Fibroblast of pulmonary artery (primary cell): ENCODE results near the gene ZNF605.
"Not testable (repeated sequence)": the region's sequence is repeated elsewhere in the genome, so short reads cannot be mapped to it uniquely, and the experiment has no call there.

Experiments
- DNase-seq: peaks from one replicate; pipeline ENCODE4 v3.0.0-alpha.2; 2010; ENCODE audit warnings: low read depth
- H3K4me3 ChIP-seq: replicated peaks from 2 replicates; pipeline ENCODE4 v1.5.1; 2011; ENCODE audit warnings: low read depth, mild to moderate bottlenecking, control low read depth, low read length, moderate library complexity
- TF ChIP-seq, protein P1 (sequence below): IDR thresholded peaks from 2 replicates; pipeline ENCODE4 v1.5.1; 2011; ENCODE audit warnings: mild to moderate bottlenecking, control low read depth, low read length, inconsistent platforms; ENCODE audit errors: missing control alignments

The ZNF605 gene

DNA sequence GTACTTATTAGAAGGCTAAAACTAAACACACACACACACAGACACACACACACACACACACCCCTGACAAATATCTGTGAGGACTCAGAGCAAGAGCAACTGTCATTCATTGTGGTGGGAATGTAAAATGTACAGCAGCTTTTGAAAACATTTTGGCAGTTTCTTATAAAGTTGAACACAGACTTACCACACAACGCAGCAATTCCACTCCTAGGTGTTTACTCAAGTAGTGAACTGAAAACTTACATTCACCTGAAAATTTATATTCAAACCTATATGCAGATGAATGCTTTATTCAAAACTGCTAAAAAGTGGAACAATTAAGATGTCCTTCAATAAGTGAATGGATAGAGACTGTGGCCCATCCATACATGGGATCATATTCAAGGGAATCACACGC lies 18.6 kb downstream of the ZNF605 start:
- H3K4me3 ChIP-seq, result no peak overlapping the region
- no peak for DNase-seq

DNA sequence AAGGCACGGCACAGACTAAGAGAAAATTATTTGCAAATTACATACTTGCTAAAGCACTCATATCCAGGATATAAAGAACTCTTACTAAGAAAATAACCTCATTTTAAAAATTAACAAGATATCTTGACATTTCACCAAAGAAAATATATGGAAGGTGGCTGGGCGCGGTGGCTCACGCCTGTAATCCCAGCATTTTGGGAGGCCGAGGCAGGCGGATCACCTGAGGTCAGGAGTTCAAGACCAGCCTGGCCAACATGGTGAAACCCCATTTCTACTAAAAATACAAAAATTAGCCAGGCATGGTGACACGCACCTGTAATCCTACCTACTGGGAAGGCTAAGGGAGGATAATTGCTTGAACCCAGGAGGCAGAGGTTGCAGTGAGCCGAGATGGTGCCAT lies 19.2 kb downstream of the ZNF605 start:
- not testable (repeated sequence) for DNase-seq, H3K4me3 ChIP-seq

More for the DNA sequence above, 18.6 kb downstream of the ZNF605 start:
- TF ChIP-seq, protein P1, sequence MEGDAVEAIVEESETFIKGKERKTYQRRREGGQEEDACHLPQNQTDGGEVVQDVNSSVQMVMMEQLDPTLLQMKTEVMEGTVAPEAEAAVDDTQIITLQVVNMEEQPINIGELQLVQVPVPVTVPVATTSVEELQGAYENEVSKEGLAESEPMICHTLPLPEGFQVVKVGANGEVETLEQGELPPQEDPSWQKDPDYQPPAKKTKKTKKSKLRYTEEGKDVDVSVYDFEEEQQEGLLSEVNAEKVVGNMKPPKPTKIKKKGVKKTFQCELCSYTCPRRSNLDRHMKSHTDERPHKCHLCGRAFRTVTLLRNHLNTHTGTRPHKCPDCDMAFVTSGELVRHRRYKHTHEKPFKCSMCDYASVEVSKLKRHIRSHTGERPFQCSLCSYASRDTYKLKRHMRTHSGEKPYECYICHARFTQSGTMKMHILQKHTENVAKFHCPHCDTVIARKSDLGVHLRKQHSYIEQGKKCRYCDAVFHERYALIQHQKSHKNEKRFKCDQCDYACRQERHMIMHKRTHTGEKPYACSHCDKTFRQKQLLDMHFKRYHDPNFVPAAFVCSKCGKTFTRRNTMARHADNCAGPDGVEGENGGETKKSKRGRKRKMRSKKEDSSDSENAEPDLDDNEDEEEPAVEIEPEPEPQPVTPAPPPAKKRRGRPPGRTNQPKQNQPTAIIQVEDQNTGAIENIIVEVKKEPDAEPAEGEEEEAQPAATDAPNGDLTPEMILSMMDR, result no peak

DNA sequence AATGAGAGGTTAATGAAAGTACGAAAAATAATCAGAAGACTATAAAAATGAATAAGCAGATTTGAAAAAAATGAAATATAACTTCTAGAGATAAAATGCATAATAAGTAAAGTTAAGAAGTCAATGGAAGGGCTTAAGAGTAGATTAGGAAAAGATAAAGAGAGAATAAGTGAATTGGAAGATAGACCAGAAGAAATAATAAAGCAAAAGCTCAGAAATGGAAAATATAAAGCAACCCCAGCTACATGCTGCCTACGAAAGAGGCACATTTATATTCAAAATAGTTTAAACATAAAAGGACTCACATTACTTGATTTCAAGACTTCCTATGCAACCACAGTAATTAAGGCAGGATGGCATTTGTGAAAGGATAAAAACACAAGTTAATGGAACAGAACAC lies 19.9 kb downstream of the ZNF605 start:
- TF ChIP-seq, protein P1, result no peak
- no peak for DNase-seq
- no peak overlapping the region for H3K4me3 ChIP-seq

DNA sequence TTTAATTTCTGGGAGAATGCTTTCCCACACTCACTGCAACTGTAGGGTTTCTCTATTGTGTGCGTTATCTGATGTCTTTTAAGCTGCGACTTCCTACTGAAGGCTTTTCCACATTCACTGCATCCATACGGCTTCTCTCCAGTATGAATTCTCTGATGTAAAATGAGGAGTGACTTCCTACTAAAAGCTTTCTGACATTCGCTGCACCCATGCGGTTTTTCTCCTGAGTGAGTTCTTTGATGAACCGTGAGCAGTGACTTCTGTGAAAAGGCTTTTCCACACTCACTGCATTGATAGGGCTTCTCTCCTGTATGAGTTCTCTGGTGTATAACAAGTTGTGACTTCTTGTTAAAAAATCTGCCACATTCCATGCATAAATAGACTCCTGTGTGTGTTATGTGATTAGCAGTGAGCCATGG lies 29.7 kb downstream of the ZNF605 start:
- DNase-seq, result no peak
- no peak overlapping the region for H3K4me3 ChIP-seq
- TF ChIP-seq, protein P1, result no peak

DNA sequence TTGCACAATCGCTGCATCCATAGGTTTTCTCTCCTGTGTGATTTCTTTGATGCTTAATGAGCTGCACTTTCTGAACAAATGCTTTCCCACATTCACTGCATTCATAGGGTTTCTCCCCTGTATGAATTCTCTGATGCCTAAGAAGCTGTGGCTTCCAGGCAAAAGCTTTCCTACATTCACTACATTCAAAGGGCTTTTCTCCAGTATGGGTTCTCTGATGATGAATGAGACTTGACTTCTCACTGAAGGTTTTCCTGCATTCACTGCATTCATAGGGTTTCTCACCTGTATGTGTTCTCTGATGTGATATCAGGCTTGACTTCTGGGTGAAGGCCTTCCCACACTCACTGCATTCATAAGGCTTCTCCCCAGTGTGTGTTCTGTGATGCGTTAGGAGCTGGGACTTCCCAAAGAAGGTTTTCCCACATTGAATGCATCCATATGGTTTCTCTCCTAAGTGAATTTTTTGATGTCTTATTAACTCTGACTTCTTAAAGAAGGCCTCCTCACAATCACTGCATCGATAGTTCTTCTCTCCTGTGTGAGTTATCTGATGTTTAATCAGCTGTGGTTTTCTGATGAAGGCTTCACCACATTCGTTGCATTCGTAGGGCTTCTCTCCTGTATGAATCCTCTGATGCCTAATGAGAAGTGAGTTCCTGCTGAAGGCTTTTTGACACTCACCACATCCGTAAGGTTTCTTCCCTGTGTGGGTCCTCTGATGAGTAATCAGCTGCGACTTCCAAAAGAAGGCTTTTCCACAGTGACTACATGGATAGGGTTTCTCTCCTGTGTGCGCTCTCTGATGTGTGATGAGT lies 30.3 kb downstream of the ZNF605 start:
- no peak overlapping the region for H3K4me3 ChIP-seq
- TF ChIP-seq, protein P1, result no peak
- no peak for DNase-seq

DNA sequence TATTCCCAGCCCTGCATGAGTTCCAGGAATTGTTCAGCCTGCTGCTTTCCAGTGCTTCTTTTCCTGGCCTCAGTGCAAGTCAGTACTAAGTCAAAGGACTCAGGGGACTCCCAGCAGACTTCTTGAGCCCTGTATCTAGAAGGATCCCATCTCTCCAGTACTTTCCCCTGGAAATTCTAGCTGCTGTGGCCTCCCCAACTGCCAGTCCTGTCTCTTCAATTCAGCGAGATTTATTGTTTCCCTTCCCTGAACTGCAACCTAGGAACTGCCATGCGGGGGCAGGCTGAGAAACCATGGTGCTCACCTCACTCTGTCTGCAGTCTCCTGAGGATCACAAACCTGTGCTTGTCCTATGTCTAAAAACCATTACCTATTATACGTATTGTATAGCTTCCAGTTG lies 31.8 kb downstream of the ZNF605 start:
- no peak overlapping the region for H3K4me3 ChIP-seq
- TF ChIP-seq, protein P1, result no peak

DNA sequence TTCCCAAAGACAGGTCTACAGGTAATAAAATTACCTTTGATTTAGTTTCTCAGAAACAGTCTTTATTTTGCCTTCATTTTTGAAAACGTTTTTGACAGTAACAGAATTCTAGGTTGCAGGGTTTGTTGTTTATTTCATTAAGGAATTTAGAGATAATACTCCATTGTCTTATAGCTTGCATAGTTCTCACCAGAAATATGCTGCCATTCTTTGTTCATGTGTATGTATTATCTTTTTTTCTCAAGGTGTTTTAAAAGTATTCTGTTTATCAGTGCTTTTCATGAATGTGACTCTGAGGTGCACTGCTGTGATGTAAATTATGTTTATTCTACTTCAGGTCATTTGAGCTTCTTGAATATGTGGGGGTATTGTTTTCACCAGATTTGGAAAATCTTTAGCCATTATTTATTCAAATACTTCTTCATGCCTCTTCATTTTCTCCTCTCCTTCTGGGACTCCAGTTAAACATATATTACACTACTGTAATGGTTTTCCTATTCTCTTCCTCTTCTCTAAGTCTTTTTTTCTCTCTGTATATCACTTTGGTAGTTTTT lies 32.7 kb downstream of the ZNF605 start:
- H3K4me3 ChIP-seq, result no peak overlapping the region
- TF ChIP-seq, protein P1, result no peak
- no peak for DNase-seq

More for the DNA sequence above, 31.8 kb downstream of the ZNF605 start:
- DNase-seq, result no peak
